ENCODE measurements around the gene PRG3.

DNA sequence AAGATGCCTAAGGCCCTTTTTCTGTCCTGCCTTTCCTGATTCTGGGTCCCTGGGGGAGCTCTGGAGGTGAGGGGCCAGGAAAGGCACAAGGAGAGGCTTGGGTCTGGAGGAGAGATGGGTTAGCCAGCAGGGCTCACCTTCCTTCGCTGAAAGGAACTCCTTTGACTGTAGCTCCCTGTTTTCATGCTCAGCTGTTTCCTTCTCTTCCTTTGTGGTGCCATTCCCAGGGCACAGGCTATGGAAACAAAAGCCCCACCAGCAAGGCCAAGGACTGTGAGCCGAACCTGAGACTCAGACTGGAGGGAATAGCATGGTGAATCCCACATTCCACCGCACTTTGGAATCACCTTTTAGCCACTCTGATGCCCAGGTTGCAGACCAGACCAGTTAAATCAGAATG lies 35.5 kb upstream of the PRG3 start:
- TF ChIP-seq, protein P1, sequence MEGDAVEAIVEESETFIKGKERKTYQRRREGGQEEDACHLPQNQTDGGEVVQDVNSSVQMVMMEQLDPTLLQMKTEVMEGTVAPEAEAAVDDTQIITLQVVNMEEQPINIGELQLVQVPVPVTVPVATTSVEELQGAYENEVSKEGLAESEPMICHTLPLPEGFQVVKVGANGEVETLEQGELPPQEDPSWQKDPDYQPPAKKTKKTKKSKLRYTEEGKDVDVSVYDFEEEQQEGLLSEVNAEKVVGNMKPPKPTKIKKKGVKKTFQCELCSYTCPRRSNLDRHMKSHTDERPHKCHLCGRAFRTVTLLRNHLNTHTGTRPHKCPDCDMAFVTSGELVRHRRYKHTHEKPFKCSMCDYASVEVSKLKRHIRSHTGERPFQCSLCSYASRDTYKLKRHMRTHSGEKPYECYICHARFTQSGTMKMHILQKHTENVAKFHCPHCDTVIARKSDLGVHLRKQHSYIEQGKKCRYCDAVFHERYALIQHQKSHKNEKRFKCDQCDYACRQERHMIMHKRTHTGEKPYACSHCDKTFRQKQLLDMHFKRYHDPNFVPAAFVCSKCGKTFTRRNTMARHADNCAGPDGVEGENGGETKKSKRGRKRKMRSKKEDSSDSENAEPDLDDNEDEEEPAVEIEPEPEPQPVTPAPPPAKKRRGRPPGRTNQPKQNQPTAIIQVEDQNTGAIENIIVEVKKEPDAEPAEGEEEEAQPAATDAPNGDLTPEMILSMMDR (conservative IDR thresholded peaks at IDR 0.05; ENCODE audit: low read length), result no peak
- no peak for TF ChIP-seq EZH2phosphoT487 (IDR thresholded peaks at IDR 0.05; ENCODE audit: borderline replicate concordance)
